HL-60 (cell line): Measurements from ENCODE around the gene SENP1.

Experiments
- DNase-seq, 2 experiments: peaks; one replicate each; pipeline ENCODE4 v3.0.0-alpha.2; 2010 to 2020; ENCODE audit warnings: low read depth in 1 of 2, low spot score in 1 of 2
- H3K27ac ChIP-seq: fragments of 250-450 bp; sonication (Bioruptor Pico); replicated peaks from 2 replicates; pipeline ENCODE4 v1.5.1; 2020; ENCODE audit warnings: mild to moderate bottlenecking, moderate library complexity
- H3K27me3 ChIP-seq: fragments of 250-450 bp; sonication (Bioruptor Pico); 2 replicates; pipeline ENCODE4 v1.5.1; 2021; ENCODE audit warnings: mild to moderate bottlenecking, moderate library complexity; ENCODE audit not compliant: insufficient read depth, poor library complexity, severe bottlenecking
- H3K4me3 ChIP-seq: replicated peaks from 2 replicates; pipeline ENCODE4 v1.5.1; 2011; ENCODE audit warnings: mild to moderate bottlenecking, control low read depth, low read length; ENCODE audit not compliant: insufficient read depth
- CTCF ChIP-seq: IDR thresholded peaks from one replicate; pipeline ENCODE4 v1.5.1; 2011; ENCODE audit warnings: low read length, control low read depth, inconsistent platforms; ENCODE audit not compliant: insufficient read depth
- GABPA ChIP-seq: IDR thresholded peaks from 2 replicates; pipeline ENCODE4 v1.6.1; 2012; ENCODE audit warnings: low read depth
- POLR2AphosphoS5 ChIP-seq: IDR thresholded peaks from 2 replicates; pipeline ENCODE4 v1.6.1; 2012; ENCODE audit warnings: low read depth
- REST ChIP-seq: IDR thresholded peaks from 2 replicates; pipeline ENCODE4 v1.6.1; 2012; ENCODE audit warnings: low read depth; ENCODE audit not compliant: insufficient replicate concordance
- SPI1 ChIP-seq: IDR thresholded peaks from 2 replicates; pipeline ENCODE4 v1.6.1; 2012; ENCODE audit warnings: low read depth, mild to moderate bottlenecking, borderline replicate concordance

The SENP1 gene

GRCh38 chr12:48004053-48004941 is 101.6 kb downstream of the SENP1 start, which contains the start of gene COL2A1:
COL2A1 (minus strand) TSS chr12:48004476; CDS start chr12:48004321, 155 bp downstream.
- TF ChIP-seq CTCF, result no peak
- TF ChIP-seq SPI1, result no peak
- TF ChIP-seq REST, result no peak
- no peak for TF ChIP-seq GABPA
- TF ChIP-seq POLR2AphosphoS5, result no peak
- H3K27ac ChIP-seq, result no peak within 1 kb of the TSS
- DNase-seq, result peak; percentile 24 to 29
- H3K27me3 ChIP-seq, result peaks cover 84% of the 10 kb centered on the region
- no peak within 1 kb of the TSS; the same call in 1 of the 2 replicates for H3K4me3 ChIP-seq

- Histone ChIP-seq H3K4me3 (no peak overlapping the region), H3K27ac (no peak overlapping the region)
- no peak for DNase-seq
Observed at GRCh38 chr12:48003226-48004052, 102.4 kb downstream of the SENP1 start.

More at GRCh38 chr12:48003226-48004052, 102.4 kb downstream of the SENP1 start:
- H3K27me3 ChIP-seq, result peaks cover 87% of the 10 kb centered on the region
- no peak for TF ChIP-seq POLR2AphosphoS5
- no peak for TF ChIP-seq GABPA
- TF ChIP-seq REST, result no peak
- TF ChIP-seq SPI1, result no peak
- TF ChIP-seq CTCF, result no peak
